ENCODE results near the gene IGDCC3.

Gene IGDCC3

DNA sequence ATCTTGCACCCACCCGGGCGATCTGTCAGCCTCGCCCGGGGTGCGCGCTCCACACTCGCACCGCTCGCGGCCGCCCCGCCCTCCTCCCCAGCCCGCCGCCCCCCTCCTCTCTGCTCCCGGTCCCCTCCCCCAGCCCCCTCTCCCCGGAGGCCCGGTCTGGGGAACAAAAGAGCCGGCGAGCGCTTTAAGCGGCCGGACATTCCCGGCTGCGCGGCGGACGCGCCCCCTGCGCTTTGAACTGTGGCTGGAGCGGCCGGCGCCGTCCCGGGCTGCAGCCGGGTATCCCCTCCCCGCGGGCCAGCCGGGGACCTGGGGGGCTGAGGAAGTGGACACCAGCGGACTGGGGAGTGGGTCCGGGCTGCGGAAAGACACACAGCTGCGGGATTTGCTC lies at the start of gene IGDCC3:
IGDCC3 (minus strand) TSS at position 27 of the 391 bp plus-strand sequence. CDS start 214 bp downstream, outside the sequence.
- no peak for DNase-seq

DNA sequence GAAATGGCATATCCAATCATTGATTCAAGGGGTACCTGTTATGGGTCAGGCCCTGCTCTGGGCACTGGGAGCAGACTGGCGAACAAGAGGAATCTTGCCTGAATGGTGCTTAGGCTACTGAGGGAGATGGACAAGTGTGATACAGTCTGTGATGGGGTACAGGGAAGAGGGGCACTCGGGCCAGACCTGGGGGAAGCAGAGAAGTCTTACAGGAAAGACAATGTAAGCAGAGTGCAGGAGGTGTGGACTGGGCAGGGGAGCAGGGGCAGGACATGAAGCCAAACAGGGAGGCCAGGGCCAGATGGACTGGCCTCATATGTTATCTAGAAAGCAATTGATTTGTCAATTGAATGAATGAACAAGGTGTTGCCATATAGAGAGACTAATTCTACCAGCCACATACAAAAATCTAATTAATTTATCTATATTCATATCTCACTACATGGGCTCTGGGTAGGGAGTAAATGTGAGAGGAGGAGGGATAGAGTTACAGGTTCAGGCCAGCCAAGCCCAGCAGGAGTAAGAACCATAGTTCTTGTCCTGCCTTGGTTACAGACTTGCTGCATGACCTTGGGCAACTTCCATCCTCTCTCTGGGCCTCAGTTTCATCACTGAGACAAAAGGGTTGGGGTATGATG lies 48.5 kb upstream of the IGDCC3 start:
- no peak for DNase-seq

DNA sequence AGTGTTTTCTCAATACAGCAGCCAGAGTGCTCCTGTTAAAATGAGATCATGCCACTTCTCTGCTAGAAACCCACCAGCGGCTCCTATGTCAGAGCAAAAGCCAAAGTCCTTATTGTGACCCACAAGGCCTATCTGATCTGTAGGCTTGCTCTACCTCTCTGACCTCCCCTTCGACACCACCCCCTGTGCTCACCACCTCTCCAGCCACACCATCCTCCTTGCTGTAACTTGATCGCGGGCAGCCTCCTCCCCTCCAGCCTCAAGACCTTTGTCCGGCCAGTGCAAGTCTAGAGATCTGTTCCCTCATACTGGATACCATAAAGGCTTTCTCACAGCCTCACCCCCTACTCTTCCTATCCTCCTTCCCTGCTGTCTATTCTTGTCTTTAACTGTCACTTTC lies 46.9 kb upstream of the IGDCC3 start:
- no peak for DNase-seq

DNA sequence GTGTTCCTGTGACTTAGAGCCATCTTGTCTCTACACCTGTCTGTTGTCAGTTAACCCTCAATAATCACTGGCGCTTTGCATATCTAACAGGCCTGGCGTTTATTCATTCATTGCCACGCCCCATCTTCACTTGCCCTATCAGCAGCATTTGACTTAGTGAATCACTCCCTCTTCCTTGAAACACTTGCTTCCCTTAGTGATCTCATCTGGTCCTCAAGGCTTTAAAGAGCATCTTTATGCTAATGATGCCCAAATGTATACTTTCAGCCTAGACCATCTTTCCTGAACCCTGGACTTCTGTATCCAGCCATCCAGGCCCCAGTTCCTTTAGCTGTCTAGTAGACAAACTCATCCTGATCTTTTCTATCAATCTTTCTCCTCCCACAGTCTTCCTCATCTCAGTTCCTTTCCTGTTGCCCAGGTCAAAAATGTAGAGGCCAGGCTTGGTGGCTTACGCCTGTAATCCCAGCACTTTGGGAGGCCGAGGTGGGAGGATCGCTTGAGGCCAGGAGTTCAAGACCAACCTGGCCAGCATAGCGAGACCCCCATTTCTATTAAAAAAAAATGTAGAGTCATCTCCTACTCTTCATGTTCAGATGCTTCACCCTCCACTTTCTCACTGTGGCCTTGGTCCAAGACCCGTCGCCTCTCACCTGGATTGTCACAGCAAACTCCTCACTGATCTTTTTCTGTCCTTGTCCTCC lies 46.3 kb upstream of the IGDCC3 start:
- DNase-seq = peak; percentile 36

DNA sequence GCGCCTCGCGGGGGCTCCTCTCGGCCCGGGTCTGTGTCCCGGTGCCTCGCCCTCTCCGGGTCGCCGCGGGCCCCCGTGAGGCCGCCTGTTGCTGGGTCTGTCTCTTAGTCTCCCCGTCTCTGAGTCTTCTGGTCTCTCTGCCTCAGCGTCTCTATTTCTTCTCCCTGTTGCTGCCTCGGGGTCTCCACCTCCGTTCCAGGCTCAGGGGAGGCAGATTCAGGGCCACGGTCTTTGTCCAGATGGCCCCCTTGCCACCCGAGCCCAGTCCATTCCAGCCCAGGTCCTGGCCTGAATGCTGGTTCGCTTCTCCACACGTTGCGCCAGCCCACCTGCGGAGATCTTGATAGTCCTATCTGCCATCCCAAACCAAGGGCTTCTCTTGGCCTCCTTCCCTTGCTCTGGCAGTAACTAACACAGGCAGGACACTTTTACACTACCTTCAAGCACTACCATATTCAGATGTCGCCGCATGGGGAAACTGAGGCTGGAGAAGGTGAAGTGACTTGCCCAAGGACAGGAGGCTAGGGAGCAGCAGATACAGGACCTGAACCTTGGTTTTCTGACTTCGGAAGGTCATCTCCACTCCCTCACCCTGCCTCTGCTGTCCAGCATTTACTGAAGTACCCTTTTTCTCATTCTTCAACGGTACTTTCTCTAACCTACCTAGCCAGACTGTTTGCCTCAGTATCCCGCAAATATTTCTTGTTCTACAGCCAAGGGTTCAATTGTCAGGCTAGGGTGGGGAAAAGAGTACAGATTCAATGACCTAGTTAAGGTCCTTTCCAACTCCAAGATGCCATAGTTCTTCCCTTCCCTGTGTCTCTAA lies 45.6 kb upstream of the IGDCC3 start:
- DNase-seq = no peak

DNA sequence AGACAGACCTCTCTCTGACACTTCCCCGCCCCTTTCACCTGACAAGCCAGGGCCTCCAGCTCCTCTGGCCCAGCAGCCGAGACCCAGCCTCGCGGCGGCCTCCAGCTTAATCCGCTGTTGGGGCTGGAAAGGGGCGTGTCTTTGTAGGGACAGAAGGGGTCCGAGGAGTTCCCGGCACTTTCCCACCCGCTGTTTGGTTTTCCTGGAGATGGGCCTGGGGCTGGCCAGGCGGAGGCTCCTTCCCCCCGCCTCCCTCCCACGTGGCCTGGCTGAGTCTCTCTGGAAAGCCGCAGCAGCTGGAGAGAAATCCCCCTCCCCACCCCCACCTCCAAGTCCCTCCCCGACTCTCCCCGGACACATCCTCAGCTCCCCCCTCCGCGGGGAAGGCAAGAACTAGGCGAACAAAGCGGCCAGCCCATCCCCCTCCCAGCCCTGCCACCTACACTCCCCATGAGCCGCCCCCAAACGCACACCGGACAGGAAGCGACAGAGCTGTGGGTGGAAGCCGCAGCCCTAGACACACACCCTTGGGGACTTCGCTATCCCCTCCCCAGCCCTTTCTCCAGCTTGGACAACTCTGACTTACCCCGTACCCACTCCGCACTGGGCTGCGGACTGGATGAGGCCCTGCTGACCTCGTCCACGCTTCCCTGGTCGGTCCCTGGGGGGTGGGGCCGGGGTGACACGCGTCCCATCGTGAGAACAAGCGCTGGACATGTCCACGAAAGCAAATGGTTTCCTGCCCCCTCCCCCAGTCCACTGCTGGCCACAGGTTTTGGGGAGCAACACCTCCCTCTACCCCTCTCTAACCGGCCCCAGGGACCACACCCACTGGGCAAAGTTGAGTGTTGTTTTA lies 43.8 kb upstream of the IGDCC3 start:
- DNase-seq = no peak

DNA sequence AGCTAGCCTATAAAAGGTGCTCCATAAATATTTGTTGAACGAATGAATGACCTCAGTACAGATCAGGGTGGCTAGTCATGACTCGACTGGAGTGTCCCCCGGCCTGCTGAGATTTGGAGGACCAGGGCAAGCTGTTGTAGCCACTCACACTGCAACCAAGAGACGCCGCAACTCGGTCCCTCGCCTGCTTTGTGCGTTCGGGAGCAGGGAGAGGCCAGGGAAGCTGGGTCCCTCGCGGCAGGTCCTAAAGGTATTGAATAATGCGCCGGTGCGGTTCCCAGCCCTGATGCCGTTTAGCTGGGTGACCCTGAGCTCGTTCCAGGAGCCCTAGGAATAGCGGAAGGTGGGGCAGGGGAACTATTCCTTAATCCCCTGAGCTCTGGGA lies 43.2 kb upstream of the IGDCC3 start:
- DNase-seq = no peak

DNA sequence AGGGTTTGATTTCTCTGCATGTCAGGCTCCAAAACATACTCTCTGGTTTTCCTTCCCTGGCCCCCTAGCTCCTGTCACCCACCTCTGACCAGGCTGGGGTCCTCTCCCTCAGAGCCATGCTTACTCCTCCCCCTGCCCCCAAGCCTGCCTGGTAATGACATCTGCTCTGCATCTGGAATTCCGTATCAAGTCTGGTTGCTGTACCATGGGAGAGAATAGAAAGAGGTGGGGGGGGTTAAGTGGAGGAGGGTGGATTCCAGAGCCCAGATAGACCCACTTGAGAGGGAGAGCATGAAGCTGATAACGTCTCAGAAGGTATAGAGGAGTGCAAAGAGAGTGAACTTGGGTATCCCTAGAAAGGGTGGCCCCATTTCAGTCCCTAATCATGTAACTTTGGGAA lies 40.8 kb upstream of the IGDCC3 start:
- no peak for DNase-seq

DNA sequence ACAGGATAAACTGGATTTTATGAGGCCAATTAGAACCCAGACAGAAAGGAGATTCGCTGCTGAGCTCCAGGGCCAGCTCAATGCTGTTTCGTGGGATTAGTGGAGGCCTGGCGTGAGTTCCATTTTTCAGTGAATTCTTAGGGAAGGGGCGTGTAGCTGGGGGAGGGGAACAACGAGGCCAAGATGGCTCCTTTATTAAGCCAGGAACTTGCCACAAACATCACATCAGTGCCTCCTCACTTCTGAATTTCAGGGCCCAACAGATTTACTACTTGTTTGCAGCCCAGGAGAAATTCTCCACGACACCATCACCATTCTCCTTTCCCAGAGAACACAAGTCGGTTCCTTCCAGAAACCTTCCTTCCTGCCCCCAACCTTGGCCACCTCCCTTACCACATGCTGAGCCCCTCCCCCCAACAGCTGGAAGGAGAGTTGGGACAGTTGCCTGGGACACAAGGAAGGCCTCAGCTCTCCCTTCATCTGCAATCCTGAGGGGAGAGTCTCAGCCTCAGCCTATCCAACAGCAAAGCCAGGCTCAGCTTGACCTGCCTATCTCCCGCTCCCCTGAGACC lies 39.1 kb upstream of the IGDCC3 start:
- DNase-seq = no peak

DNA sequence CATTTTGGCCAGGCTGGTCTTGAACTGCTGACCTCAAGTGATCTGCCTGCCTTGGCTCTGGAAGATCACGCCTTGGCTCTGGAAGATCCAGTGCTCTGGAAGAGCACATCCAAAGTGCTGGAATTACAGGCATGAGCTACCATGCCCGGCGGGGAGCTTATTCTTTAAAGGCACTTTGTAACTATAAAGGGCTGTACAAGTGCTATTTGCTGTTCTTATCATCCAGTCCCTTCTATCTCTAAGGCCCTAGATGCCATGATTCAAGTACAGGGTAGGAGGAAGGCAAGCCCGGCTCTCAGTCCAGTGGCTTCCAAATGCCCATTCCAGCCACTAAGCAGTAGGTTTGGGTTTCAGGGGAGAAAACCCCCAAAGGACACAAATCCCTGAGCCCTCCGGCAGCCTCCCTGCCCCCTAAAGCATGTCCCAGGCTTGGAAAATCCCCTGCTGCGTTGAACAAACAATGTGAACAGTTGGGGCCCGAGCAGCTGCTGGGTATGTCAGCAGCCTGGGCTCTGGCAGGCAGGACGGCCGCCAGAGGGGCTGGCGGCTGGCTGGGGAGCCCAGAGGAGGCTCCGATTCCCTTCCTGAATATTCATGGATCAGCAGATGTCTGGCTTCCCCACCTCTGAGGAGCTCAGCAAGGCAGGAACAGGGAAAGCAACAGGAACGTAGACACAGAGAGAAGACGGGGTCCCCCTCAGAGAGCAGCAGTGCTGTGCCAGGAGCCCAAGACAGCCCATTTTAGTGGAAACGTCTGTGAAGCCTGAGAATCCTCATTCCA lies 37.2 kb upstream of the IGDCC3 start:
- no peak for DNase-seq

DNA sequence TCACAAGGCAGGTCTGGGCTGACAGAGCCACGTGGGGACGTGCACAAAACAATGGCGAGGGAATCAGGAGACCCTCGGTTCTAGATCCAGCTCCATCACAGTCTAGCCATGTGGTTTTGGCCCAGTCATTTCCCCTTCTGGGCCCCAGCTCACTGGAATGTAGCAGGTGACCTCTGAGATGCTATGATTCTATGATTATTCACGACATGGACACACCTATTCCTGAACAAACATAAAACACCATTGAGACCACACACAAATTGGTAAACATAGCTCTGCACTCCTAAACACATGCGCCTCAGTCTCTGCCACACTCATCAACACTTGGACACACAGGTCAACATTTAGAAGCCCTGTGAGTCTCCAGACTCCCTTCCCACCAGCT lies 36.0 kb upstream of the IGDCC3 start:
- DNase-seq = no peak

DNA sequence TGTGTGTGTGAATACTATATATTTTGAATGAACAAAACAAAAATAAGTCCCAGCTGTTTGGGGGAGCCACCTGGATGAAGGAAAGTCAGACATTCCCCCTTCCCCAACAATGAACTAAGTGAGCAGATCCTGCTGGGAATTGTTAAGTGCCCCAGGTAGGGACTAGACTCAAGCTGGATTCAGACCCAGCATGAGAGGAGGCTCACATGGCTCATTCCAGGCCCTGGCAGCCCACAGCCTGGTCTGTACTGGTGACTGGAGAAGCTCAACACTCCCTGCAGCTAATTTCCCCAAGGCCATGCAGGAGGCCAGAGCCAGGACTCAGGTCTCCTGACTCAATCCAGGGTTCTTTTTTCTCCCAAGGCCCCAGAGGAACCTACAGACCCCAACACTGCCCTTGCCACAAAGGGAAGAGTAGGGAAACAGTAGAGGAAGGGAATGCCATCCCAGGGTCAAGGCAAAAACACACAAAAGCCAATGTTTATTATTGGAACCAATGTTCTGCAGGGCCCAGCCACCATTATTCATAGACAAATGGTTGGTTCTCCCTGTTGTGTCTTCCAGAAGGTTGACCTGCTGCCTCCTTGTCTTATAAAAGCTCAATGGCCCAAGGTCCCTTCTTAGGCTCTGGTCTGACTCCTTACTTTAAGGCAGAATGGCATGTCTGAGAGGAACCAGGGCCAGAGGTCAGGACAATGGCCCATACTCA lies 35.4 kb upstream of the IGDCC3 start:
- no peak for DNase-seq

DNA sequence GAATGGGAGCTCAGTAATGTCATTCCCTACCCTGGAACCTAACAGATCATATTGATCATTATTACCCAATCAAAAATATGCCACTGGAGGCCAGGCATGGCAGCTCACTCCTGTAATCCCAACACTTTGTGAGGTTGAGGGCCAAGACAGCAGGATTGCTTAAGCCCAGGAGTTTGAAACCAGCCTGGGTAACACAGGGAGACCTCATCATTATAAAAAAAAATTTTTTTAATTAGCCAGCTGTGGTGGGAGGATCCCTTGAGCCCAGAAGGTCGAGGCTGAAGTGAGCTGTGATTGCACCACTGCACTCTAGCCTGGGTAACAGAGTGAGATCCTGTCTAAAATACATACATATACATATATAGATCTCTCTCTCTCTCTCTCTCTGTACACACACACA lies 34.8 kb upstream of the IGDCC3 start:
- DNase-seq = no peak

DNA sequence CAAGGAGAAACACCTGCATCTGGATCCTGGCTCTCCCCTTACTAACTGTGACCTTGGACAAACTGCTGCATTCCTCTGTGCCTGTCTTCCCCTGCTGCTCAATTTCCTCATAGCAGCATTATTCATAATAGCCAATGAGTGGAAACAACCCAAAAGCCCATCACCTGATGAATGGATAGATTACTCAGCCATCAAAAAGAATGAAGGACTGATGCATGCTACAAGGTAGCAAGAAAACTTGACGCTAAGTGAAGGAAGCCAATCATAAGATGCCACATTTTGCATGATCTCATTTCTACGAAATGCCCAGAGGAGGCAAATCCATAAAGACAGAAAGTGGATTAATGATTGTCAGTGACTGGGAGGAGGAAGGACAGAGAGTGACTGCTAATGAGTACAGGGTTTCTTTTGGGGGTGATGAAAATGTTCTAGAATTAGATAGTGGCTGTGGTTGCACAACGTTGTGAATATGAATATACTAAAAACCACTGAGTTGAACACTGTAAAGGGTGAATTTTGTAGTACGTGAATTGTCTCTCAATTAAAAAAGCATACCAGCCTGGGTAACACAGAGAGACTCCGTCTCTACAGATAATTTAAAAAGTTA lies 33.8 kb upstream of the IGDCC3 start:
- DNase-seq = no peak

DNA sequence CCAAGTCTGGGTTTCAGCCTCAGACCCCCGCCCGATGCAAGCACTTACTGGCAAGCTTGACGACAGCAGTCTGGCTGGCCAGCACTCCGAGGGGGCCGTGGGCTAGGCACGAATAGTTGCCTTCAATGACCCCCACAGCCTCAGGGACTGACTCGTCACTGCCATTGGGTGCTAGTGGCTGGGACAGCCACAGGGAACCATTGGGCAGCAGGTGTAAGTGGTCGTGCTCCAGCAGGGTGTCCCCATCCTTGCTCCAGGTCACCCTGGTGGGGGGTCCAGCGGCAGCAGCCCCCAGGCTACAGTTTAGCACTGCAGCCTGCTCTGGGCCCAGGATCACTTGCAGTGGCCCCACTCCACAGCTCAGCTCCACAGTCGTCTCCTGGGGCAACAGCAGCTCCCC lies 33.2 kb upstream of the IGDCC3 start:
- no peak for DNase-seq

DNA sequence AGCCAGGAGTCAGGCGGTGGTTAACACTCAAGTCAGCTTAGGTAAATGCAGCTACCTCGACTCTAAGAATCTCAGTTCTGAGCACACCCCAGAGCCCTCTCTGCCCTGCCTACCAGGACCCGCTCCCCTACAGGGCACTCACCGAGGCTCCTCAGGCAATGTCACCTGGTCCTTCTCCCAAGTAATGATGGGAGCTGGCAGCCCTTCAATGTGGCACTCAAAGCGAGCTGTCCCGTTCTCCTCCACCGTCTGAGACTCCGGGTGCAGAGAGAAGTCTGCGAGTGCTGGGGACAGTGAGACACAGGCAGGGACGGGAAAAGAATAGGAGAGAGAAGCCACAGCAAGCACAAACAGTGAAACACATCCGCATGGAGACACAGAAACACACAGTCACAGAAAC lies 32.2 kb upstream of the IGDCC3 start:
- DNase-seq = no peak

DNA sequence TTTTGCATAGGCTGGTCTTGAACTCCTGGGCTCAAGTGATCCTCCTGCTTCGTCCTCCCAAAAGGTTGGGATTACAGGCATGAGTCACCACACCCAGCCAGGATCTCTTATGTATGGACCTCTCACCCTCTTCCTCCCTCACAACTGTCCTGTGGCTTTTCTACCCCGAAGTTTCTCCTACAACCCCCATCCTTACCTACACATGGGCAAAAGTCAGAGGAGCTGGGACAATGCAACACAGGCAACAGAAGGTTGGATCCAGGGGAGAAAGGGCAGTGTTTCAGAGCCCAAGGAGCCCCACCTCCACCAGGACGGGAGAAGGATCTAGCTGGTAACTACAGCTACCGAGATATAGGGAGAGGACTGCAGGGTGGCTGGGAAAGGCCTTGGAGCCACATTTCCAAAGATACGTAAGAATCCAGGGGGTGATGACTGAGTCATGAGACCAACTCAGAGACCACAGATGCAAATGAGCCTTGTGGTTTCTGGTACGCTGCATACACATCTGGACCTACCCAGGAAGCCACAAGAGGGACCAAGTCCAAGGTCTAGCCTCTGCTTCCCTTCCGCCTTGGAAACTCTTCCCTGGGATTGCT lies 31.3 kb upstream of the IGDCC3 start:
- DNase-seq = peak; percentile 54

DNA sequence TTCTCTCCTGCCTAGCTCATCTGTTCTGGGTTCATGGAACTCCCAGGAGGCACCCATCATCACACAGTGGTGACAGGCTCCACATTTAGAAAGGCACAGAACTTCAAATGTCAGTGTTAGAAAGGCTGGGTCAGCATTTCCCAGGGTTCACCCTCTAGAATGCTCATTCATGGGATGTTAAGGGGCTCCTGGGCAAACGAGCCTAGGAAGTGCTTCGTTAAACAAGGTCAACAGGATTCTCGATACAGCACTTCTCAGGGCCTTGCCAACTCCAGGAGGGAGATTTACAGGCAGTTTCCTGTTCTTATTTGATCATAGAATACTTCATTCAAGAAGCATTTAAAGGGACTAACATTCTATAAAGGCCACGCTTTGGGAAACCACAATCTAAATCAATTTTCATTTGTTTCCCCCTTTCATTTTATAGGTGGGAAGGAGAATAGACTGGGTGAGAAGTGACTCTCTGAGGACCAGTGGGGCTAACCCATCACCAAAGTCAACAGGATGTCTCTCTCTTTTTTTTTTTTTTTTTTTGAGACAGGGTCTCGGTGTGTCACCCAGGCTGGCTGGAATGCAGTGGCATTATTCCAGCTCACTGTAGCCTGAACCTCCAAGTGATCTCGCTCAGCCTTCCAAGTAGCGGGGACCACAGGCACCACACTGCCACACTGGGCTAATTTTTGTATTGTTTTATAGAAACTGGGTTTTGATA lies 30.7 kb upstream of the IGDCC3 start:
- DNase-seq = no peak

DNA sequence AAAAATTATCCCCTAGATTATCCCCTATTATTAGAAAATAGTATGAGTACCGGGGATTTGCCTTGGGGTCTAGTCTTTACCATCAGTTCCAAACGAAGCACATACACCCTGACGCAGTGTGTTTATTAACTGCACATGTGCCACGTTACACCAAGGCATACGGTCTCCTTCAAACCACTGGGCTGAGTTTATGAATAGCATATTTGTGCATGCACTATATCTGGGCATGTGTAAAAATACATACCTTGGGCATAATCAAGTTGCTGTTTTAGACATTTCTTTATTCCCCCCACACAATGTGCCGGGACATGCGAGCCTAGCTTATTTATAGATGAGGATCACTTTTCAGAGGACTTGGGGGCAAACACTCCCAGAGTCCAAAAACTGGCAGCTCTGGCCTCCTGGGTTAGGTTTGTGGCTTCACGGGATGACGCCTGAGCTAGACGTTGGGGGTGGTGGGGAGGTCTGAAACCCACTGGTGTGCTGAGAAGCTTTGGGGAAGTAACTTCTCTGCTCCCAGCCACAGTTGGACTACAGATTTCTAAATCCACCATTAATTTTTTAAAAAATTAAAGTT lies 28.7 kb upstream of the IGDCC3 start:
- no peak for DNase-seq

All from OCI-M1 (cell line).